ENCODE data around the gene PPP1R3F. TPM values are rescaled to one million over a fixed set of nuclear protein-coding genes. Genes with fewer than 3 reads are reported as not detected.

PPP1R3F gene
- total and polyA plus RNA-seq, 9 of the 15 experiments (the other 6 are each of a cell fraction or from before 2014, with no cell fraction given): 0.03 to 0.91 (median 0.43) TPM; not detected in 1

DNA sequence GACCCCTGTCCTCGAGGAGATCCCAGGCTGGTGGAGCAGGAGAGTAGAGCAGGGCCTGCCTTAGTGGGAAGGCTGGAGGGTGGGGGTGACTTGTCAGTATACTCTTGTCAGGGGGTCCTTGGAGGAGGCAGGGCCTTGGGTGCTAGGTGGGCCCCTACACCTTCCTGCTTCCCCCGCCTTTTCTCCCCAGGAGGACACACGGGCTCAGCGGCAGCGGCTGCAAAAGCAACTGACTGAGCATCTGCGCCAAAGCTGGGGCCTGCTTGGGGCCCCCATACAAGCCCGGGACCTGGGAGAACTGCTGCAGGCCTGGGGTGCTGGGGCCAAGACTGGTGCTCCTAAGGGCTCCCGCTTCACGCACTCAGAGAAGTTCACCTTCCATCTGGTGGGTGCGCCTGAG lies 23.1 kb upstream of the PPP1R3F start (continued):
- no peak for TF ChIP-seq SREBF2 (CRISPR knock-in tag; IDR thresholded peaks at IDR 0.05)
- TF ChIP-seq, protein P1, sequence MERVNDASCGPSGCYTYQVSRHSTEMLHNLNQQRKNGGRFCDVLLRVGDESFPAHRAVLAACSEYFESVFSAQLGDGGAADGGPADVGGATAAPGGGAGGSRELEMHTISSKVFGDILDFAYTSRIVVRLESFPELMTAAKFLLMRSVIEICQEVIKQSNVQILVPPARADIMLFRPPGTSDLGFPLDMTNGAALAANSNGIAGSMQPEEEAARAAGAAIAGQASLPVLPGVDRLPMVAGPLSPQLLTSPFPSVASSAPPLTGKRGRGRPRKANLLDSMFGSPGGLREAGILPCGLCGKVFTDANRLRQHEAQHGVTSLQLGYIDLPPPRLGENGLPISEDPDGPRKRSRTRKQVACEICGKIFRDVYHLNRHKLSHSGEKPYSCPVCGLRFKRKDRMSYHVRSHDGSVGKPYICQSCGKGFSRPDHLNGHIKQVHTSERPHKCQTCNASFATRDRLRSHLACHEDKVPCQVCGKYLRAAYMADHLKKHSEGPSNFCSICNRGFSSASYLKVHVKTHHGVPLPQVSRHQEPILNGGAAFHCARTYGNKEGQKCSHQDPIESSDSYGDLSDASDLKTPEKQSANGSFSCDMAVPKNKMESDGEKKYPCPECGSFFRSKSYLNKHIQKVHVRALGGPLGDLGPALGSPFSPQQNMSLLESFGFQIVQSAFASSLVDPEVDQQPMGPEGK (CRISPR knock-in tag; IDR thresholded peaks at IDR 0.05; ENCODE audit: borderline replicate concordance): no peak

DNA sequence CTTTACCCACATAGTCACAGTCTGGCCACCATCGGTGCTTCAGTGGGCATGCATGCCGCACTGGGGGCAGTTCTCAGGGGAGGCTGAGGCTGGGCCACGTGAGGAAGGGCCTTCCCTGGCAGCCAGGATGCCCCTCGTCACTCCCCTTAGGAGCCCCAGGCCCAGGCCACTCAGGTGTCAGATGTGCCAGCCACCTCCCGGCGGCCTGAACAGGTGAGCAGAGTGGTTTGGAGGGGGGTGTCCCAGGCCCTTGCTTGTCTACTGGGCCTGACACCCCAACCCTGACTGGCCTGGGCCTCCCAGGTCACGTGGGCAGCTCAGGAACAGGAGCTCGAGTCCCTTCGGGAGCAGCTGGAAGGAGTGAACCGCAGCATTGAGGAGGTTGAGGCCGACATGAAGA lies 22.2 kb upstream of the PPP1R3F start:
- Histone ChIP-seq H3K4me2 (ENCODE audit: insufficient read depth, low read length) (no peak overlapping the region), H3K27ac (ENCODE audit: extremely low read depth, low read depth, low read length) (no peak overlapping the region), H3K4me1 (replicated peaks in 1 of 2; ENCODE audit: control insufficient read depth in 2 of 2, insufficient read depth in 2 of 2, low read length in 2 of 2) (peaks cover 25 to 50% of the 10 kb centered on the region in 2 experiments; a peak in 4 of 5 replicates), H3K36me3 (ENCODE audit: control insufficient read depth, insufficient read depth, low read length) (peaks cover 52% of the 10 kb centered on the region; the same call in 2 of the 3 replicates), H3K79me2 (ENCODE audit: control insufficient read depth, insufficient read depth, low read length) (no peaks in the 10 kb centered on the region; the same call in 2 of the 3 replicates), H3K9me1 (ENCODE audit: control insufficient read depth, insufficient read depth, low read length) (no peaks in the 10 kb centered on the region), H3K9ac (ENCODE audit: insufficient read depth in 1 of 2, low read depth in 2 of 2, low read length in 2 of 2) (no peak overlapping the region), H3K27me3 (ENCODE audit: control insufficient read depth in 2 of 2, insufficient read depth in 2 of 2, low read length in 2 of 2) (no peaks in the 10 kb centered on the region), H2AFZ (ENCODE audit: low read depth, low read length) (no peak overlapping the region), H4K20me1 (replicated peaks; ENCODE audit: control insufficient read depth, insufficient read depth, low read length) (no peaks in the 10 kb centered on the region), H3K9me3 (replicated peaks; ENCODE audit: control insufficient read depth, insufficient read depth, low read depth, low read length) (no peaks in the 10 kb centered on the region), H3K4me3 (no peak overlapping the region)
- intact Hi-C loops (cut with micrococcal nuclease) (no loop called here), in situ Hi-C loops (cut with MboI) (no loop called here)
- CTCF ChIA-PET (ENCODE audit: low intra/inter-chr PET ratio): no interaction called here
- ATAC-seq (no peak), DNase-seq (ENCODE audit: extremely low read depth in 1 of 4, low spot score in 3 of 4) (no peak), FAIRE-seq (no peak)
- TF ChIP-seq TAF1 (IDR thresholded peaks at IDR 0.05; ENCODE audit: control insufficient read depth, extremely low read depth, insufficient read depth, low read length, severe bottlenecking) (no peak), XRCC4 (IDR thresholded peaks at IDR 0.05; ENCODE audit: extremely low read depth, insufficient read depth, insufficient read length) (no peak), BRD4 (IDR thresholded peaks at IDR 0.05) (no peak), ZNF668 (CRISPR knock-in tag; IDR thresholded peaks at IDR 0.05) (no peak), CREBBP (IDR thresholded peaks at IDR 0.05; ENCODE audit: low read depth, low read length) (no peak), CHD4 (IDR thresholded peaks at IDR 0.05; ENCODE audit: insufficient read depth, insufficient replicate concordance, low read depth, low read length, poor library complexity, severe bottlenecking) (no peak)
- TF ChIP-seq, protein P2, sequence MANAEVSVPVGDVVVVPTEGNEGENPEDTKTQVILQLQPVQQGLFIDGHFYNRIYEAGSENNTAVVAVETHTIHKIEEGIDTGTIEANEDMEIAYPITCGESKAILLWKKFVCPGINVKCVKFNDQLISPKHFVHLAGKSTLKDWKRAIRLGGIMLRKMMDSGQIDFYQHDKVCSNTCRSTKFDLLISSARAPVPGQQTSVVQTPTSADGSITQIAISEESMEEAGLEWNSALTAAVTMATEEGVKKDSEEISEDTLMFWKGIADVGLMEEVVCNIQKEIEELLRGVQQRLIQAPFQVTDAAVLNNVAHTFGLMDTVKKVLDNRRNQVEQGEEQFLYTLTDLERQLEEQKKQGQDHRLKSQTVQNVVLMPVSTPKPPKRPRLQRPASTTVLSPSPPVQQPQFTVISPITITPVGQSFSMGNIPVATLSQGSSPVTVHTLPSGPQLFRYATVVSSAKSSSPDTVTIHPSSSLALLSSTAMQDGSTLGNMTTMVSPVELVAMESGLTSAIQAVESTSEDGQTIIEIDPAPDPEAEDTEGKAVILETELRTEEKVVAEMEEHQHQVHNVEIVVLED (CRISPR knock-in tag; IDR thresholded peaks at IDR 0.05): no peak
- TF ChIP-seq, protein P3, sequence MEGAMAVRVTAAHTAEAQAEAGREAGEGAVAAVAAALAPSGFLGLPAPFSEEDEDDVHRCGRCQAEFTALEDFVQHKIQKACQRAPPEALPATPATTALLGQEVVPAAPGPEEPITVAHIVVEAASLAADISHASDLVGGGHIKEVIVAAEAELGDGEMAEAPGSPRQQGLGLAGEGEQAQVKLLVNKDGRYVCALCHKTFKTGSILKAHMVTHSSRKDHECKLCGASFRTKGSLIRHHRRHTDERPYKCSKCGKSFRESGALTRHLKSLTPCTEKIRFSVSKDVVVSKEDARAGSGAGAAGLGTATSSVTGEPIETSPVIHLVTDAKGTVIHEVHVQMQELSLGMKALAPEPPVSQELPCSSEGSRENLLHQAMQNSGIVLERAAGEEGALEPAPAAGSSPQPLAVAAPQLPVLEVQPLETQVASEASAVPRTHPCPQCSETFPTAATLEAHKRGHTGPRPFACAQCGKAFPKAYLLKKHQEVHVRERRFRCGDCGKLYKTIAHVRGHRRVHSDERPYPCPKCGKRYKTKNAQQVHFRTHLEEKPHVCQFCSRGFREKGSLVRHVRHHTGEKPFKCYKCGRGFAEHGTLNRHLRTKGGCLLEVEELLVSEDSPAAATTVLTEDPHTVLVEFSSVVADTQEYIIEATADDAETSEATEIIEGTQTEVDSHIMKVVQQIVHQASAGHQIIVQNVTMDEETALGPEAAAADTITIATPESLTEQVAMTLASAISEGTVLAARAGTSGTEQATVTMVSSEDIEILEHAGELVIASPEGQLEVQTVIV (CRISPR knock-in tag; IDR thresholded peaks at IDR 0.05; ENCODE audit: borderline replicate concordance): no peak
- WGBS (ENCODE audit: insufficient coverage, low coverage, missing lambda C conversion rate): 94% methylated on average over 3 of the region's 11 CpGs
- no TSS peak for BruUV-seq (replicated peaks)
- POLR2A ChIA-PET: no interaction called here

Data from K562 (cell line).